ENCODE data around the gene VPS9D1. TPM values are rescaled to one million over a fixed set of nuclear protein-coding genes. Genes with fewer than 3 reads are reported as not detected.
"Not testable (repeated sequence)": the region's sequence is repeated elsewhere in the genome, so short reads cannot be mapped to it uniquely, and the experiment has no call there.

Gene VPS9D1
- total RNA-seq, 1 donor from 2014 or later: 4.6 TPM

- H3K27me3 Mint-ChIP-seq (ENCODE audit: low read depth); H3K36me3 Mint-ChIP-seq (ENCODE audit: low read depth); H3K9me3 Mint-ChIP-seq; intact Hi-C loops (cut with micrococcal nuclease); DNase-seq (ENCODE audit: low spot score); H3K27ac Mint-ChIP-seq; H3K4me1 Mint-ChIP-seq (ENCODE audit: low read depth); H3K4me3 Mint-ChIP-seq (ENCODE audit: low read depth): not testable (repeated sequence)
Observed at GRCh38 chr16:89671565-89671964, 49.1 kb downstream of the VPS9D1 start.

GRCh38 chr16:89670496-89671431 is 49.9 kb downstream of the VPS9D1 start:
- Mint-ChIP-seq H3K27ac (no peak overlapping the region), H3K4me3 (ENCODE audit: low read depth) (no peak overlapping the region), H3K27me3 (ENCODE audit: low read depth) (no peaks in the 10 kb centered on the region), H3K36me3 (ENCODE audit: low read depth) (peaks cover 9% of the 10 kb centered on the region), H3K9me3 (no peaks in the 10 kb centered on the region), H3K4me1 (ENCODE audit: low read depth) (peaks cover 9% of the 10 kb centered on the region)
- intact Hi-C loops (cut with micrococcal nuclease): no loop called here
- no peak for DNase-seq (ENCODE audit: low spot score)

- Mint-ChIP-seq H3K27me3 (ENCODE audit: low read depth) (no peaks in the 10 kb centered on the region), H3K4me3 (ENCODE audit: low read depth) (no peak overlapping the region), H3K9me3 (no peaks in the 10 kb centered on the region), H3K36me3 (ENCODE audit: low read depth) (peaks cover 9% of the 10 kb centered on the region), H3K4me1 (ENCODE audit: low read depth) (peaks cover 9% of the 10 kb centered on the region), H3K27ac (no peak overlapping the region)
- DNase-seq (ENCODE audit: low spot score): no peak
- intact Hi-C loops (cut with micrococcal nuclease): no loop called here
Observed at GRCh38 chr16:89669755-89670154, 50.9 kb downstream of the VPS9D1 start.

GRCh38 chr16:89668790-89669158 is 51.9 kb downstream of the VPS9D1 start:
- peaks cover 15% of the 10 kb centered on the region for H3K36me3 Mint-ChIP-seq (ENCODE audit: low read depth)
- no peak for DNase-seq (ENCODE audit: low spot score)
- intact Hi-C loops (cut with micrococcal nuclease): no loop called here
- H3K27me3 Mint-ChIP-seq (ENCODE audit: low read depth): no peaks in the 10 kb centered on the region
- H3K4me3 Mint-ChIP-seq (ENCODE audit: low read depth): no peak overlapping the region
- no peaks in the 10 kb centered on the region for H3K9me3 Mint-ChIP-seq
- peaks cover 9% of the 10 kb centered on the region for H3K4me1 Mint-ChIP-seq (ENCODE audit: low read depth)
- no peak overlapping the region for H3K27ac Mint-ChIP-seq

GRCh38 chr16:89667633-89668032 is 53.1 kb downstream of the VPS9D1 start:
- H3K4me3 Mint-ChIP-seq (ENCODE audit: low read depth): no peak overlapping the region
- DNase-seq (ENCODE audit: low spot score): no peak
- peaks cover 21% of the 10 kb centered on the region for H3K36me3 Mint-ChIP-seq (ENCODE audit: low read depth)
- no peaks in the 10 kb centered on the region for H3K9me3 Mint-ChIP-seq
- no peak overlapping the region for H3K27ac Mint-ChIP-seq
- H3K27me3 Mint-ChIP-seq (ENCODE audit: low read depth): no peaks in the 10 kb centered on the region
- intact Hi-C loops (cut with micrococcal nuclease): no loop called here
- peaks cover 9% of the 10 kb centered on the region for H3K4me1 Mint-ChIP-seq (ENCODE audit: low read depth)

- DNase-seq (ENCODE audit: low spot score); H3K27me3 Mint-ChIP-seq (ENCODE audit: low read depth); H3K4me3 Mint-ChIP-seq (ENCODE audit: low read depth); H3K9me3 Mint-ChIP-seq; intact Hi-C loops (cut with micrococcal nuclease); H3K4me1 Mint-ChIP-seq (ENCODE audit: low read depth); H3K27ac Mint-ChIP-seq: not testable (repeated sequence)
- peaks cover 21% of the 10 kb centered on the region for H3K36me3 Mint-ChIP-seq (ENCODE audit: low read depth)
Observed at GRCh38 chr16:89667000-89667399, 53.7 kb downstream of the VPS9D1 start.

- intact Hi-C loops (cut with micrococcal nuclease); H3K9me3 Mint-ChIP-seq; H3K27me3 Mint-ChIP-seq (ENCODE audit: low read depth); H3K4me1 Mint-ChIP-seq (ENCODE audit: low read depth); H3K27ac Mint-ChIP-seq; H3K4me3 Mint-ChIP-seq (ENCODE audit: low read depth); DNase-seq (ENCODE audit: low spot score): not testable (repeated sequence)
- peaks cover 41% of the 10 kb centered on the region for H3K36me3 Mint-ChIP-seq (ENCODE audit: low read depth)
Observed at GRCh38 chr16:89664238-89664637, 56.5 kb downstream of the VPS9D1 start.

GRCh38 chr16:89661215-89661614 is 59.5 kb downstream of the VPS9D1 start:
- no peak overlapping the region for H3K4me3 Mint-ChIP-seq (ENCODE audit: low read depth)
- H3K4me1 Mint-ChIP-seq (ENCODE audit: low read depth): peaks cover 11% of the 10 kb centered on the region
- intact Hi-C loops (cut with micrococcal nuclease): no loop called here
- no peaks in the 10 kb centered on the region for H3K27me3 Mint-ChIP-seq (ENCODE audit: low read depth)
- peaks cover 43% of the 10 kb centered on the region for H3K36me3 Mint-ChIP-seq (ENCODE audit: low read depth)
- no peak overlapping the region for H3K27ac Mint-ChIP-seq
- no peaks in the 10 kb centered on the region for H3K9me3 Mint-ChIP-seq
- no peak for DNase-seq (ENCODE audit: low spot score)

- Mint-ChIP-seq H3K9me3 (no peaks in the 10 kb centered on the region), H3K4me3 (ENCODE audit: low read depth) (no peak overlapping the region), H3K27me3 (ENCODE audit: low read depth) (no peaks in the 10 kb centered on the region), H3K36me3 (ENCODE audit: low read depth) (peaks cover 50% of the 10 kb centered on the region), H3K4me1 (ENCODE audit: low read depth) (peaks cover 13% of the 10 kb centered on the region), H3K27ac (no peak overlapping the region)
- intact Hi-C loops (cut with micrococcal nuclease): no loop called here
- DNase-seq (ENCODE audit: low spot score): no peak
Observed at GRCh38 chr16:89660146-89660545, 60.6 kb downstream of the VPS9D1 start.

GRCh38 chr16:89658221-89658879 is 62.3 kb downstream of the VPS9D1 start:
- peak; percentile 20 for DNase-seq (ENCODE audit: low spot score)
- Mint-ChIP-seq H3K4me3 (ENCODE audit: low read depth) (peak overlapping the region; percentile 92), H3K27me3 (ENCODE audit: low read depth) (no peaks in the 10 kb centered on the region), H3K36me3 (ENCODE audit: low read depth) (peaks cover 47% of the 10 kb centered on the region), H3K4me1 (ENCODE audit: low read depth) (peaks cover 15% of the 10 kb centered on the region), H3K9me3 (no peaks in the 10 kb centered on the region), H3K27ac (peak overlapping the region; percentile 89)
- intact Hi-C loops (cut with micrococcal nuclease): loop anchor here (5.0 kb wide), 1 partner anchor 96 kb away; the partner anchor contains the start of gene RPL13

- intact Hi-C loops (cut with micrococcal nuclease): loop anchor here (5.0 kb wide), 1 partner anchor 95 kb away; the partner anchor contains the start of gene RPL13
- peak within 1 kb of the TSS; percentile 92 for H3K4me3 Mint-ChIP-seq (ENCODE audit: low read depth)
- H3K36me3 Mint-ChIP-seq (ENCODE audit: low read depth): peaks cover 45% of the 10 kb centered on the region
- H3K4me1 Mint-ChIP-seq (ENCODE audit: low read depth): peaks cover 15% of the 10 kb centered on the region
- H3K9me3 Mint-ChIP-seq: no peaks in the 10 kb centered on the region
- peak; percentile 89 for DNase-seq (ENCODE audit: low spot score)
- H3K27me3 Mint-ChIP-seq (ENCODE audit: low read depth): no peaks in the 10 kb centered on the region
- peak within 1 kb of the TSS; percentile 89 for H3K27ac Mint-ChIP-seq
Observed at GRCh38 chr16:89657442-89658220, 63.1 kb downstream of the VPS9D1 start, which contains the start of the genes CHMP1A and SPATA33. TSS of gene CHMP1A (minus strand) at chr16:89657708. CDS start at chr16:89657588, 120 bp downstream. TSS of gene SPATA33 (plus strand) at chr16:89657836. CDS start at chr16:89657912, 76 bp downstream.
